Measurements from ENCODE around the gene RAD51B.

RAD51B gene

GRCh38 chr14:68512088-68512487 is 692.5 kb downstream of the RAD51B start:
- no peak for DNase-seq (ENCODE audit: low read depth)

GRCh38 chr14:68513137-68513536 is 693.6 kb downstream of the RAD51B start:
- no peak for DNase-seq (ENCODE audit: low read depth)

GRCh38 chr14:68513838-68514607 is 694.4 kb downstream of the RAD51B start:
- DNase-seq (ENCODE audit: low read depth) = no peak

- DNase-seq (ENCODE audit: low read depth) = no peak
Observed at GRCh38 chr14:68514608-68515194, 695.1 kb downstream of the RAD51B start.

GRCh38 chr14:68516342-68516741 is 696.8 kb downstream of the RAD51B start:
- DNase-seq (ENCODE audit: low read depth) = no peak

GRCh38 chr14:68518166-68518565 is 698.6 kb downstream of the RAD51B start:
- DNase-seq (ENCODE audit: low read depth) = no peak

GRCh38 chr14:68518761-68519670 is 699.4 kb downstream of the RAD51B start:
- no peak for DNase-seq (ENCODE audit: low read depth)

- no peak for DNase-seq (ENCODE audit: low read depth)
Observed at GRCh38 chr14:68519671-68520187, 700.1 kb downstream of the RAD51B start.

- DNase-seq (ENCODE audit: low read depth) = no peak
Observed at GRCh38 chr14:68520637-68521556, 701.3 kb downstream of the RAD51B start.

- DNase-seq (ENCODE audit: low read depth) = no peak
Observed at GRCh38 chr14:68521557-68521901, 702.0 kb downstream of the RAD51B start.

GRCh38 chr14:68521961-68522509 is 702.5 kb downstream of the RAD51B start:
- no peak for DNase-seq (ENCODE audit: low read depth)

GRCh38 chr14:68522510-68523325 is 703.1 kb downstream of the RAD51B start:
- no peak for DNase-seq (ENCODE audit: low read depth)

- no peak for DNase-seq (ENCODE audit: low read depth)
Observed at GRCh38 chr14:68523326-68523610, 703.7 kb downstream of the RAD51B start.

GRCh38 chr14:68523989-68524725 is 704.6 kb downstream of the RAD51B start:
- no peak for DNase-seq (ENCODE audit: low read depth)

- DNase-seq (ENCODE audit: low read depth) = no peak
Observed at GRCh38 chr14:68525516-68525915, 705.9 kb downstream of the RAD51B start.

- DNase-seq (ENCODE audit: low read depth) = no peak
Observed at GRCh38 chr14:68526512-68527091, 707.0 kb downstream of the RAD51B start.

- no peak for DNase-seq (ENCODE audit: low read depth)
Observed at GRCh38 chr14:68527329-68527851, 707.8 kb downstream of the RAD51B start.

- no peak for DNase-seq (ENCODE audit: low read depth)
Observed at GRCh38 chr14:68528040-68528687, 708.6 kb downstream of the RAD51B start.

- no peak for DNase-seq (ENCODE audit: low read depth)
Observed at GRCh38 chr14:68530443-68530842, 710.9 kb downstream of the RAD51B start.
